GM19455 (cell line): ENCODE measurements around the gene CDK16.

Experiments used
- ATAC-seq: cut with Tn5 transposase; IDR thresholded peaks from one replicate; pipeline ENCODE4 v1.9.1; 2021; ENCODE audit not compliant: unreplicated experiment

CDK16 gene

DNA sequence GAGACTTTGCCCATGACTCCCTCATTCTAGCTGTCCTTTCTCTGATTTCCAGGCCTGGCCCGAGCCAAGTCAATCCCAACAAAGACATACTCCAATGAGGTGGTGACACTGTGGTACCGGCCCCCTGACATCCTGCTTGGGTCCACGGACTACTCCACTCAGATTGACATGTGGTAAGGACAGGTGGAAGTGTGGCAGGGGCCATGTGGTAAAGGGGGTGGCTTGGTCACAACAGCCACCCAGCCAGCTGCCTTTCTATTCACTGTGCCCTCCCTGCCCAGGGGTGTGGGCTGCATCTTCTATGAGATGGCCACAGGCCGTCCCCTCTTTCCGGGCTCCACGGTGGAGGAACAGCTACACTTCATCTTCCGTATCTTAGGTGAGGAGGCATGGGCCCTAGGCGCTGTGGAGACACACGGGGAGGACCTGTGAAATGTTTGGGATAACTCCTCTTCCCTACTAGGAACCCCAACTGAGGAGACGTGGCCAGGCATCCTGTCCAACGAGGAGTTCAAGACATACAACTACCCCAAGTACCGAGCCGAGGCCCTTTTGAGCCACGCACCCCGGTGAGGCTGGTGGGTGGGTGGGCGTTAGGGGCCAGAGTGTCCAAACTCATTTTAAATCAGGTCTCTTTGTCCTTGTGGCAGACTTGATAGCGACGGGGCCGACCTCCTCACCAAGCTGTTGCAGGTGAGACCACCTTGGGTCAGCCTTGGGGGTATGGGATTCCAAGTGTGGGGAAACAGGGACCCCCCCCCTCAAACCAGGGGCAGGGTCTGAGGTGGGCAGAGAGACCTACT lies 8.3 kb downstream of the CDK16 start:
- ATAC-seq, result no peak

DNA sequence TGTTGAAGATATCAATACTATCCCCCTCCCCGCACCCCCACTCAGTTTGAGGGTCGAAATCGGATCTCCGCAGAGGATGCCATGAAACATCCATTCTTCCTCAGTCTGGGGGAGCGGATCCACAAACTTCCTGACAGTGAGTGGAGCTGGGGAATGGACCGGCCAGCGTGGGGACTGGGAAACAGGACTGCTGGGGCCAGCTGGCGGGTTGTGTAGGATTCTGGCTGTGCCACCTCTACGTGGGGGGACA lies 8.8 kb downstream of the CDK16 start:
- no peak for ATAC-seq

DNA sequence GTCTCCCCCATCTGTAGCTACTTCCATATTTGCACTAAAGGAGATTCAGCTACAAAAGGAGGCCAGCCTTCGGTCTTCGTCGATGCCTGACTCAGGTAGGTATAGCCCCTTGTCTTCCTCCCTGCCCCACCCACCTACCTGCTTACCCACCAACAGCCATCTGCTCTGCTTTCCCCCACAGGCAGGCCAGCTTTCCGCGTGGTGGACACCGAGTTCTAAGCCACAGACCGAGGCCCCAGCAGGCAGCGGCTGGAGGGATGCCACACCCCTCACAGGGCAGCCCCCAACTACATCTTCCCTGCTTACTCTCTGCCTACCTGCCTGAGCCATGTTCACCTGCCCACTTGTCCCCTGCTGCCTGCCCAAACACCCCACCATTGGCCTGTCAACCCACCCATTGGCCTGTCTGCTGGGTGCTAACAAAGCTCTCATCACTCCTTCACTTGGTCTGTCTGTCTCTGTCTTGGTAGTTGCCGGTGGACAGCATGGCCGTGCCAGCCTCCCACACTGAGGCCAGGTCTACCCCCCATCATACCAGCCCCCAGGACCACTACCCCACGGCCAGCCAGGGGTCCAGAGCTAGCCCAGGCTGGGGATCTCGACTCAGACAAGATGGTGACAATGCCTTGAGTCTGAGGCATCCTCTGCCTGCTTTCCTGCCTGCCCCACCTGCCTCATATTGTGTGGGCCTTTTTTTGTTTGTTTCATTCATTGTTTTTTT lies 10.2 kb downstream of the CDK16 start:
- ATAC-seq, result no peak

DNA sequence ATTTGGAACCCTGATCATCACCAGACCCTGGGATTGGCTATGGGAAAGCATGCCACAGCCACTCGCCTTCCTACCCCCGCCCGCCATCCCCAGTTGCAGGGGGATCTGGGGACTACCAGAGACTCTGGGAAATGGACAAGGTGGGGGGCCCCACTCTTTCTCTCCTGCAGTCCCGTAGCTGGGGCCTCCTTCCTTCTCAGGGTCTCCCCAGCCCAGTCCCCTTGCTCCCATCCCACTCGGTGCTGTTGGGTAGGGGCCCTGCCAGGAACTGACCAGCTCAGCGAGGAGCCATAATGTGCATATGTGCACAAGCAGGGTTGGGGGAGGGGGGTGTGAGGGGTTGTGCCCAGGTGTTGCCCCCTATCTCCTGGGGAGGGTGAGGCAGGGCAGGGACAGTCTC lies 10.9 kb downstream of the CDK16 start:
- ATAC-seq, result no peak

DNA sequence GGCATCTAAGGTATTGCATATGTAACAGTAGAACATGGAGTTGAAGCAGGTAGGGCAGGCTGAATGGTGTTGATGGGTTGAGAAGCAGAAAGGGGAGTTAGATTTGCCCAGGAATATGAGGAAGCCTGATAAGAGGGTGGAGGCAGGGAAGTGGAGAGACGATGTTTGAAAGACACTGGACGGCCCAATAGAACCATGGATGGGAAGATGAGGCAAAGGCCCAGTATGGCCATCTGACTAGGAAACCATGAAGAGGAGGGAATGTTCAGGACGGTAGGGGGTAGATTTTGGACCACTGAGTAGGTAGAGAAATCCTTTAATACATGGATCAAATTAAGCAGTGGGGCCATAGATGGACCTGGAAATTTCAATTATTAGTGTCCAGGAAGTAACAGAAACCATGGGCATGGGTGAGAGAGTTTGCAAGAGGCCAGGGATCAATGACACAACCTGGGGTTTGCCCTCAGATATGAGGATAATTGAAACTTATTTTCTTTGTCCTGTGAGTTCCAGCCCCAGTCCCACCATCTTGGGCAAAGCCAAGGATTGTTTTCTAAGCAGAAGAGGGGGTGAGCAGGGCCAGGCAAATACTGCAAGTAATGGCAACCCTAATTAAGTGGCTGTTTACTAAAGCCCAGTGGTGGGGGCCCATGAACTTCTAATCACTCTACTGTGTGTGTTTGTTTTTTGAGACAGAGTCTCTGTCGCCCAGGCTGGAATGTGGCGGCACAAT lies 11.8 kb downstream of the CDK16 start:
- no peak for ATAC-seq

DNA sequence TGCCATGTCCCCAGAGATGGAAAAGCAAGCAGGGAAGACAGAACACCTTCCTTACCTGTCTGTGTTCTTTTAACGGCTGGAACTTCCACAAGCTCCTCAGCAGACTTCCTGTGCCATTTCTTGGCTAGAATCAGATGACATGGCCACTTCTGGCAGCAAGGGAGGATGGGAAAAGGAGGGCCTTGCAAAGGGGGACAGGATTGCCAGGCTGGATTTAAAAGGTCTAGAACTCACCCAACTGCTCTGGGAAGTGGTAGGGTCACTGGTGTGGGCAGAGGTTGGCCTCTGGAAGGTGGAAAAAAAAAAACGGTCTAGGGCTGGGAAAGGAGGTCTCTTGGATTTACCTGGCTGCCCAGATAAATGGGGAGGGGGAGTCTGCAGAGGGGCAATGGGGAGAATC lies 12.7 kb downstream of the CDK16 start:
- ATAC-seq, result no peak

DNA sequence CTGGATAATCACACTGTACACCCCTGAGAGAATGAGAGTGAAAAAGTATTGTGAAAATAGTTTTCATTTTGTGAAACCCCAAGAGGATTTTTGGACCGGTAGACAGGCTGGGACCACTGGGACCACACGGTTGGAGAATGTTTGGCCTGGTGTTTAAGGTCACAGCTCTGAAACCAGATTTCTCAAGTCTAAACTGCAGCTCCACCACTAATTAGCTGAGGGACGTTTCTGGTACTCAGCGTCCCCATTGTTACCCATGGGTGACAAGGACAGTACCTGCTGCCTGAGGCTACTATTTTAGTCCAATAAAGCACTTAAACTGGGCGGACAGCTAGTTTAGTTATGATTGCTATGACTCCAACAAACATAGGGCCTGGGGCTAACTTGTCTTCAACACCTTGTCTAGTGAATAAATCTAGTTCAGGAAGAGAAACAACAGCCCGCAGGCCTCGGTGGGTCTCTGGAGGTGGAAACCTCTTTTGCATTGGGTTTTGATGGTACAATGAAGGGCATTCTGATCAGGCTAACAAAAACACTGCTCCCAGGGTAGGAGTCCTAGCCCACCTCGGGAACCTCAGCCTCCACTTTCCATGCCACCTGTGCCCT lies 13.8 kb downstream of the CDK16 start:
- no peak for ATAC-seq

DNA sequence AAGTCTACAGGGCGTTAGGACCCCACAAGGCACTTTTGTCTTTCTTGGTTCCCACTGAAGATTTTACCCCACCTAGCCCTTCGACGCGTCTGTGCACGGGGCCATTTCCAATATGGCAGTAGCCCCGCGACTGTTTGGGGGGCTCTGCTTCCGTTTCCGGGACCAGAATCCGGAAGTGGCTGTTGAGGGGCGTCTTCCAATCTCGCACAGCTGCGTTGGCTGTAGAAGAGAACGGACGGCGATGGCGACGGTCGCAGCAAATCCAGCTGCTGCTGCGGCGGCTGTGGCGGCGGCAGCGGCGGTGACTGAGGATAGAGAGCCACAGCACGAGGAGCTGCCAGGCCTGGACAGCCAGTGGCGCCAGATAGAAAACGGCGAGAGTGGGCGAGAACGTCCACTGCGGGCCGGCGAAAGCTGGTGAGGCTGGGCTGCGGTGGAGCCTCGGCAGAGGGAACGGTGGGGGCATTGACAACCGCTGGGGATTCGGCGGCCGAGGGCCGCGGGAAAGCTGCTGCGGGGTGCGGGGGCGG lies 14.4 kb downstream of the CDK16 start, which contains the start of gene USP11:
TSS of gene USP11 (plus strand) at position 207 of the 530 bp plus-strand sequence. CDS start at position 242, 35 bp downstream.
- ATAC-seq, result peak; percentile 8

DNA sequence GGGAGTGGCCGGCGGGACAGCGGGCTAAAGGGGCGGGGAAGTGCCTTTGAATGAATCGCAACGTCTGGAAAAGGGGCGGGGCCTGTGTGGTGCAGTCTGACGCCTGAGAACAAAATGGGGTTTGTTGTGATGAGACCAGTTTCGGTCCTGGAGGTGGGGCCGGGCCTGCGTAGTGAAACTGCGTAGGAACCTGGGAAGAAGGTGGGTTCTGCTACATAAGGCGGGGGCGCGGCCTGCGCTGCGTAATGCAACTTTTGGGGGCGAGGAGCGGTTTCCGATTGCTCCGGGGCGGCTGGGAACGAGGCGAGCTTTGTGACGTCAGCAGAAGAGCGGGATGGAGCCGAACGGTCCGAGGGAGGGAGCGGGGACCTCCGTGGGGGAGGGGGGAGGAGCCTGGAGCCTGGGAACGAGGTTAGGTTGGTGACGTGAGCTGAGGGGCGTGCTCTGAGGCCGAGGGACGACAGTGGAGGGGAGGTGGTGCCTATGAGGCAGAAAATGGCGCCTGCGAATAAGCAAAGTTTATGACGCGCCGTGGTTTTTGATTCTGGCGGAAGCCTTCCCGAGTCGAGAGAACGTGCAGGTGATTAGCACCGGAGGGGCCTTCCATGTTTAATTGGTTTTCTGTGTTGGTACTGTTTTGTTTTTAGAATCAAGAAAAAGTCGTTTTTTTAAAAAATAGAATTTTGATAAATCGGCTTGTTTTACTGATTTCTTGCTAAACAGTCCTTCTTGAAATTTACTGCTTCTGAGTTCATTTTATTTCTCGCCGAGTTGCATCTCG lies 15.0 kb downstream of the CDK16 start:
- ATAC-seq, result peak; percentile 86

DNA sequence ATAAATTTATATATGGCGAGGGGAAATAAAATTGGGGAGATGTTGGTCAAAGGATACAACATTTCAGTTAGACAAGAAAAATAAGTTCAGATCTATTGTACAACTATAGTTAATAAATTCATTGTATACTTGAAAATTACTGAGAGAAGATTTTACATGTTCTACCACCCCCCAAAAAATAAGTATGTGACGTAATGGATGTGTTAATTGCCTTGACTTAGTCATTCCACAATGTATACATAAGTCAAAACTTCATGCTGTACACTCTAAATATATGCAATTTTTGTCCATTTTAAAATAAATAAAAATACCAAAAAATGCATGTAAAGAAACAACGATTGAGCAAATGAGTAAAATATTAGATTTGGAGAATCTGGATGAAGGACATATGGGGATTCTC lies 16.1 kb downstream of the CDK16 start:
- no peak for ATAC-seq

DNA sequence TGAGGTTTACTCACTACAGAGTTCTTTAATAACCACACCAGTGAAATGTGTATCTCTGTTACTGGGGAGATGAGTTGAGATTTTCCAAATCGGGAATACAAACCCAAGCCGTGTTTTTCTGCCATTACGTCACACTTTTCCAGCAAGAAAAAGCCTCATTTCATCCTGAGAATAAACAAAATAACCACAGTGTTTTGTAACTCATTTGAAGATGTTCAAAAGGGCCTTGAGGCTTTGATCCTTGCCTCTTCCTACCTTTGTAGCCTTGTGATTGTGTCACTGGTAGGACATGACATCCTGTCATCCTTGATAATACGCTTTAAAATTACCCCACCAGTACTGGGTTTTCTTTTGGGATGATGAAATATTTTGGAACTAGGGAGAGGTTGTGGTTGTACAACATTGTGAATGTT lies 17.2 kb downstream of the CDK16 start:
- no peak for ATAC-seq

DNA sequence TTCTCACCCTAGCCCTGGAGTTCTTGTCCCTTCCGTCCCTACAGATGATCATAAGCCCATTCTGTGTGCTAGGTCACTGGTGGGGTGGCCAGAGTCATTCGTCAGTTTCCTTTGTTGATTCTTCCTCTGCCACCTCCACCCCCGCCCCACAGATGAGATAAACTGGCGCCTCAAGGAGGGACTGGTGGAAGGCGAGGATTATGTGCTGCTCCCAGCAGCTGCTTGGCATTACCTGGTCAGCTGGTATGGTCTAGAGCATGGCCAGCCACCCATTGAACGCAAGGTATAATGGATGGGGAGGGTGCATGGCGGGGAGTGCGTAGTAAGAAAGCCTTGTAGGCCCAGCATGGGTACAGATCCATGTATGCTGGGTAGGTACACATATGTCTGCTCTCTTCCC lies 20.7 kb downstream of the CDK16 start:
- no peak for ATAC-seq

DNA sequence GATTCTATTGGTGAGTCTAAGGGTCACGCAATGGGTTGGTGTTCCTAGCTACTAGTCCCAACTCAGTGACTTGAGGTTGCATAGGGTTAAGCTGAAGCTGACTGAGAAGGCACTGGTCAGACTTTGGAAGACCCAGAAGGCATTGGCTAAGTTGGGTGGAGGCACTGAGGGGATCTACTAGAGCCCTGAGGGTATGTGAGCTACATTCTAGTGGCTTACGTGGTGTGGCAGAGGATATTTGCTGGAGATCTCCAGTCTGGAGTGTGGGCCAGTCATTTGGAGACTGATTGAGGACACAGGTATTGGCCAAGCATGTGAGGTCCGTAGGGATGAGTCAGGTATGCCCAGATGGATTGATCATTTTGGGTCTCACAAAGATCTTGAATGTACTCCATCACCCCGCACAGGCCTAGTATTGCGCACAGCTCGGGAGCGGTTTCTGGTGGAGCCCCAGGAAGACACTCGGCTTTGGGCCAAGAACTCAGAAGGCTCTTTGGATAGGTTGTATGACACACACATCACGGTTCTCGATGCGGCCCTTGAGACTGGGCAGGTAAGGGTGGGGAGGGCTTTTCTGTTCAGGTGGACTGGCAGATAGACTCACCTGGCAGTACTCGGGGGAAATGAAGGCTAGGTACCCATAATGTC lies 21.5 kb downstream of the CDK16 start:
- no peak for ATAC-seq

DNA sequence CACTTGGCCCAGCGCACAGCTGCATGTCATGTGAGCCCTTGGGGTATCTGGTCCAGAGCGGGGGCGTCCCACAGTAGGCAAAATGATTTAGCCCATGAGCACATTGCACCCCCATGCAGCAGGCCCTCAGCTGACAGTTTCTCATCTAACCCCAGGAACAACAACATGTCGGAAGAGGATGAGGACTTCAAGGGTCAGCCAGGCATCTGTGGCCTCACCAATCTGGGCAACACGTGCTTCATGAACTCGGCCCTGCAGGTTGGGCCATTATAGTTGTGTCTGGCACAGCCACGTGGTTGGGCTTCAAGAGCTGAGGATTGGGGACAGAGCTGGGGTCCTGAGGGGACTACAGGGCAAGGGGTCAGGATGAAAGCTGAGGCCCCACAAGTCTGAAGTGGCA lies 22.1 kb downstream of the CDK16 start:
- ATAC-seq, result no peak

DNA sequence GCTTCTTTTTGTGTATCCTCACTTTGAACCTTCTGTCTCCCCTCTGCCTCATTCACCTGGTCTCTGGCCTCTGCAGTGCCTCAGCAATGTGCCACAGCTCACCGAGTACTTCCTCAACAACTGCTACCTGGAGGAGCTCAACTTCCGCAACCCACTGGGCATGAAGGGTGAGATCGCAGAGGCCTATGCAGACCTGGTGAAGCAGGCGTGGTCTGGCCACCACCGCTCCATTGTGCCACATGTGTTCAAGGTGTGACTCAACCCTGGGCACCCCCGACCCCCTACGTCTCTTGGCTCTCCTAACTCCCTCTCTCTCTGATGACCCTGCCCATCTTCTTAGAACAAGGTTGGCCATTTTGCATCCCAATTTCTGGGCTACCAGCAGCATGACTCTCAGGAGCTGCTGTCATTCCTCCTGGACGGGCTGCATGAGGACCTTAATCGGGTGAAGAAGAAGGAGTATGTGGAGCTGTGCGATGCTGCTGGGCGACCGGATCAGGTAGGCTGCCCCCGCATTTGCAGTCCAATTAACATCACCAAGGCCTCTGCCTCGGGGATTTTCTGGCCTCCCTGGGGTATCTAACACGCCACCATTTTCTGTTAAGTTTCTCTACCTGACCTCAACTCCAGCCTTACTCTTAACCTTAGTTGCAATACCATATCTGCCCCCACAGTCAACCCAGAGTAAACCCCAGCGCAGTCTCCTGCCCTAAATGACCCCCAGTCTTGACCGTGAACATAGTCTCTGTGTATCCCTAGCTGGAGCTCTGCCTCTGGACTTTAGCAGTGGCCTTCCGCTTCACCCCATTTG lies 22.9 kb downstream of the CDK16 start:
- no peak for ATAC-seq

DNA sequence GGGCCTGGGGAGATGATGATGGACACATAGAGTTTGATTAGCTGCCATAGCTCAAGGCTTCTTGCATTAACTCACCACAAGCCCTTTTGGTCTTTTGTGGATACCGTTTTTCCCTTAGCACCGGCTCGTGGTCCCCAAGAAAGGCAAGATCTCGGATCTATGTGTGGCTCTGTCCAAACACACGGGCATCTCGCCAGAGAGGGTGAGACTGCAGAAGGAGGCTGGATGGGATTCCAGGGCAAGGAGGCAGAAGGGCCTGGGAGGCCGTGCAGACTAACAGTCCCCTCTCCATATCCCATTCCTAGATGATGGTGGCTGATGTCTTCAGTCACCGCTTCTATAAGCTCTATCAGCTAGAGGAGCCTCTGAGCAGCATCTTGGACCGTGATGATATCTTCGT lies 23.8 kb downstream of the CDK16 start:
- no peak for ATAC-seq

DNA sequence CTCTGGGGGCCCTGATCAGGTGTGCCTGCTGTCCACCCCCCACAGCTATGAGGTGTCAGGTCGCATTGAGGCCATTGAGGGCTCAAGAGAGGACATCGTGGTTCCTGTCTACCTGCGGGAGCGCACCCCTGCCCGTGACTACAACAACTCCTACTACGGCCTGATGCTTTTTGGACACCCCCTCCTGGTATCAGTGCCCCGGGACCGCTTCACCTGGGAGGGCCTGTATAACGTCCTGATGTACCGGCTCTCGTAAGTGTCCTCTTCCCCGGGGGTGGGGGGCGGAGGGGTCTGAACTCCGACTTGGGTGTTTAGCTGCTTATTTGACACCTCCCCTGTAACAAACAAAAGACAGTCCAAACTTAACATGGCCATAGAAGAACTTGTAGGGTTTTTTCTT lies 24.9 kb downstream of the CDK16 start:
- ATAC-seq, result no peak

DNA sequence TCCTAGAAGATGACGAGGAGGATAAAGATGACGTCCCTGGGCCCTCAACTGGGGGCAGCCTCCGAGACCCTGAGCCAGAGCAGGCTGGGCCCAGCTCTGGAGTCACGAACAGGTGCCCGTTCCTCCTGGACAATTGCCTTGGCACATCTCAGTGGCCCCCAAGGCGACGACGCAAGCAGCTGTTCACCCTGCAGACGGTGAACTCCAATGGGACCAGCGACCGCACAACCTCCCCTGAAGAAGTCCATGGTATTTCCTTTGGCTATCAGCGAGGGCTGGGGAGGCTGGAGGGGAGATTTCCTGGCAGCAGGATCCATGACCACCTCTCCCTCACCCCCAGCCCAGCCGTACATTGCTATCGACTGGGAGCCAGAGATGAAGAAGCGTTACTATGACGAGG lies 26.2 kb downstream of the CDK16 start:
- ATAC-seq, result no peak

DNA sequence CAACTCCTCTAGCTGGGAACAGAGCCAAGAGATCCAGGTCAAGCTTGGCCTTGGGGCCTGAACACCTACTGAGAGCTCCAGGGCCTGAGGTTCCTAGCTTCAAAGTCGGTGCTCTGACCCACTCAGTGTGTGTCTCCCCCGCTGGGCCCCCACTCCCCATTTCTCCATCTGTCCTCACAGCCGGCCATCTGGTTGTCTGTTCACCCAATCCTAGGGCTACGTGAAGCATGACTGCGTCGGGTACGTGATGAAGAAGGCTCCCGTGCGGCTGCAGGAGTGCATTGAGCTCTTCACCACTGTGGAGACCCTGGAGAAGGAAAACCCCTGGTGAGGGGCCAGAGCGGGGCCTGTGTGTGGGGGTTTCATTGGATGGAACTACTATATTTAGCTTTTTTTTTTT lies 26.7 kb downstream of the CDK16 start:
- no peak for ATAC-seq
